Measurements from ENCODE around the gene HOXA6.
A peak's percentile ranks its signal among the peaks of the same experiment; 100 is the strongest.

Gene HOXA6

GRCh38 chr7:27147199-27148030 lies at the start of gene HOXA6:
HOXA6 (minus strand) TSS chr7:27147774; CDS start chr7:27147749, 25 bp downstream.
- DNase-seq (ENCODE audit: low read depth in 2 of 2) = no peak

- peak; percentile 80 to 83 for DNase-seq (ENCODE audit: low read depth in 2 of 2)
These were observed 48.8 kb upstream of the HOXA6 start for GRCh38 chr7:27196287-27196767.

- DNase-seq (ENCODE audit: low read depth in 2 of 2) = no peak
These were observed 47.3 kb upstream of the HOXA6 start for GRCh38 chr7:27194686-27195379.

GRCh38 chr7:27194002-27194352 lies 46.4 kb upstream of the HOXA6 start:
- DNase-seq (ENCODE audit: low read depth in 2 of 2) = no peak

GRCh38 chr7:27193335-27194001 lies 45.9 kb upstream of the HOXA6 start:
- DNase-seq (ENCODE audit: low read depth in 2 of 2) = no peak

- no peak for DNase-seq (ENCODE audit: low read depth in 2 of 2)
These were observed 45.2 kb upstream of the HOXA6 start for GRCh38 chr7:27192546-27193334.

GRCh38 chr7:27191833-27192545 lies 44.4 kb upstream of the HOXA6 start:
- DNase-seq (ENCODE audit: low read depth in 2 of 2) = no peak

- no peak for DNase-seq (ENCODE audit: low read depth in 2 of 2)
These were observed 43.7 kb upstream of the HOXA6 start for GRCh38 chr7:27191161-27191731.

GRCh38 chr7:27189997-27190748 lies 42.6 kb upstream of the HOXA6 start:
- DNase-seq (ENCODE audit: low read depth in 2 of 2) = no peak

GRCh38 chr7:27189295-27189996 lies 41.9 kb upstream of the HOXA6 start:
- no peak for DNase-seq (ENCODE audit: low read depth in 2 of 2)

- DNase-seq (ENCODE audit: low read depth in 2 of 2) = no peak
These were observed 41.1 kb upstream of the HOXA6 start for GRCh38 chr7:27188386-27189294.

GRCh38 chr7:27187475-27188385 lies 40.2 kb upstream of the HOXA6 start:
- DNase-seq (ENCODE audit: low read depth in 2 of 2) = no peak

GRCh38 chr7:27186668-27187474 lies 39.3 kb upstream of the HOXA6 start:
- DNase-seq (ENCODE audit: low read depth in 2 of 2) = no peak

GRCh38 chr7:27185854-27186667 lies 38.5 kb upstream of the HOXA6 start:
- no peak for DNase-seq (ENCODE audit: low read depth in 2 of 2)
